Right cardiac atrium (tissue), 5 donors: Measurements from ENCODE around the gene SLC47A2. TPM values are rescaled to one million over a fixed set of nuclear protein-coding genes. Genes with fewer than 3 reads are reported as not detected.

Experiments
- ATAC-seq, 2 donors: fragments of 200-7000 bp; cut with Tn5 transposase; one replicate each; pipeline versions ENCODE4 v1.8.0 to v1.9.1; 2020; ENCODE audit warnings: moderate library complexity in 2 of 2, mild to moderate bottlenecking in 1 of 2
- DNase-seq, 3 donors: peaks; one replicate each; pipeline ENCODE4 v3.0.0-alpha.2; 2020
- H3K27ac ChIP-seq: one replicate; pipeline ENCODE4 v1.5.1; 2013; ENCODE audit warnings: mild to moderate bottlenecking, low read length, control low read depth, moderate library complexity
- H3K27me3 ChIP-seq: one replicate; pipeline ENCODE4 v1.6.1; 2013; ENCODE audit not compliant: control insufficient read depth, insufficient read depth
- H3K4me1 ChIP-seq: one replicate; pipeline ENCODE4 v1.6.1; 2013; ENCODE audit warnings: low read length; ENCODE audit not compliant: control insufficient read depth, insufficient read depth
- H3K4me3 ChIP-seq: one replicate; pipeline ENCODE4 v1.5.1; 2013; ENCODE audit warnings: low read length, control low read depth
- H3K9me3 ChIP-seq: one replicate; pipeline ENCODE4 v1.6.1; 2013; ENCODE audit warnings: low read length; ENCODE audit not compliant: control insufficient read depth
- WGBS: extraction: QIAGEN DNeasy Blood & Tissue Kit; methylation state at CpG from one replicate; pipeline ENCODE4 v1.1.7; 2013; 5-methylcytosine and 5-hydroxymethylcytosine counted together
- intact Hi-C, 4 donors: fragments of 100-400 bp; cut with DNase I; formaldehyde crosslinking; loops; one replicate each; pipeline versions ENCODE4 v1.11.0 to v1.14.0; 2022 to 2023
- polyA plus RNA-seq: library from polyadenylated mRNA; stranded (reverse); fragments of 200-250 nt; gene quantifications from one replicate; pipeline ENCODE4 v1.2.3, GENCODE V29; 2013
- total RNA-seq, 4 donors: library from RNA; stranded (reverse); fragmentation: NEBNext Ultra II Directional; extraction: Animal tissue kit (Norgen Biotek cat#: 25700); gene quantifications; one replicate each; pipeline ENCODE4 v1.2.1, GENCODE V29; 2021
- donor health status: healthy with polysubstance abuse.
- donor health status: DM: no; HTN: yes; CAD: no.
- donor health status: DM: no; HTN: no; CAD: no.
- donor health status: DM: no; HTN: yes; CAD: no; lungs with severe emphysema.
- donor health status: DM: yes; HTN: yes; CAD: no.

The SLC47A2 gene
- total and polyA plus RNA-seq, 5 donors: not detected

GRCh38 chr17:19747159-19747719 is 30.9 kb upstream of the SLC47A2 start:
- DNase-seq (peak in 1 of 3 donors; percentile 11), ATAC-seq (no peak)
- no peak overlapping the region for H3K4me3 ChIP-seq
- 94% methylated on average over 13 of the region's 13 CpGs for WGBS
- H3K4me1 ChIP-seq: no peaks in the 10 kb centered on the region
- intact Hi-C loops: loop anchor here in 1 of 4 donors (10.0 kb wide), 1 partner anchor 72 kb away; no protein-coding TSS in a partner anchor
- H3K9me3 ChIP-seq: no peaks in the 10 kb centered on the region
- no peaks in the 10 kb centered on the region for H3K27me3 ChIP-seq
- H3K27ac ChIP-seq: no peak overlapping the region

- DNase-seq (peak in 1 of 3 donors; percentile 5), ATAC-seq (no peak)
- no peak overlapping the region for H3K27ac ChIP-seq
- intact Hi-C loops: loop anchor here in 1 of 4 donors (10.0 kb wide), 1 partner anchor 72 kb away; no protein-coding TSS in a partner anchor
- no peaks in the 10 kb centered on the region for H3K4me1 ChIP-seq
- H3K4me3 ChIP-seq: no peak overlapping the region
- H3K27me3 ChIP-seq: no peaks in the 10 kb centered on the region
- no peaks in the 10 kb centered on the region for H3K9me3 ChIP-seq
- WGBS: 93% methylated on average over 20 of the region's 20 CpGs
Measured at GRCh38 chr17:19746517-19746916, 30.1 kb upstream of the SLC47A2 start.

- no peak overlapping the region for H3K27ac ChIP-seq
- 19% methylated on average over 50 of the region's 50 CpGs for WGBS
- intact Hi-C loops: loop anchor here in 1 of 4 donors (10.0 kb wide), 1 partner anchor 70 kb away; no protein-coding TSS in a partner anchor
- DNase-seq (peak; percentile 90 to 97 (median 97)), ATAC-seq (peak; percentile 88 to 89)
- no peaks in the 10 kb centered on the region for H3K27me3 ChIP-seq
- H3K4me3 ChIP-seq: peak overlapping the region; percentile 56
- no peaks in the 10 kb centered on the region for H3K4me1 ChIP-seq
- no peaks in the 10 kb centered on the region for H3K9me3 ChIP-seq
Measured at GRCh38 chr17:19744922-19745757, 28.8 kb upstream of the SLC47A2 start.

DNA sequence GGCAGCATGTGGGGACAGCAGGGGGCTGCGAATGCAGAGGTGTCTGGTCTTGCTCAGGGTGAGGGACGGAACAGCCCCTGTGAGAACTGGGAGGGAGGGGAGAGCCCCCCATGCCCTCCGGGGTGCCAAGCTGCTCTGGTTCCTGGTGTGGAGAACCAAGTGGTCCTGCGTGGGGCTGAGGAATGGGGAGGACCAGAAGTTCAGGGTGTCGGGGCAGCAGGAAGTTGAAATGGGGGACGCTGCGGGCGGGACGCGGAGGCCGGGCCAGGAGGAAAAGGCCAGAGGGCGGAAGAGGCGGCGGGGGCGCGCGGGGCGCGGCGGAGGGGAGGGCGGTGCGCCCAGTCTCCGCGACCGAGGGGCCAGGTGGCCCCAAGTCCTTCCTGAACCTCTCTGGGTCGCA is 28.1 kb upstream of the SLC47A2 start:
- Histone ChIP-seq H3K27me3 (no peaks in the 10 kb centered on the region), H3K27ac (no peak overlapping the region), H3K4me1 (no peaks in the 10 kb centered on the region), H3K9me3 (no peaks in the 10 kb centered on the region), H3K4me3 (peak overlapping the region; percentile 56)
- WGBS: 6% methylated on average over 26 of the region's 26 CpGs
- ATAC-seq: peak; percentile 53 to 59
- DNase-seq: peak in 2 of 3 donors; percentile 48 to 72
- intact Hi-C loops: loop anchor here in 1 of 4 donors (10.0 kb wide), 1 partner anchor 70 kb away; no protein-coding TSS in a partner anchor

- no peaks in the 10 kb centered on the region for H3K9me3 ChIP-seq
- no peak for ATAC-seq
- no peaks in the 10 kb centered on the region for H3K27me3 ChIP-seq
- H3K4me3 ChIP-seq: no peak overlapping the region
- H3K4me1 ChIP-seq: no peaks in the 10 kb centered on the region
- WGBS: 93% methylated on average over 34 of the region's 34 CpGs
- peak in 2 of 3 donors; percentile 43 to 55 for DNase-seq
- H3K27ac ChIP-seq: no peak overlapping the region
- intact Hi-C loops: loop anchor here in 1 of 4 donors (10.0 kb wide), 1 partner anchor 69 kb away; no protein-coding TSS in a partner anchor
Measured at GRCh38 chr17:19743101-19744100, 27.0 kb upstream of the SLC47A2 start.

DNA sequence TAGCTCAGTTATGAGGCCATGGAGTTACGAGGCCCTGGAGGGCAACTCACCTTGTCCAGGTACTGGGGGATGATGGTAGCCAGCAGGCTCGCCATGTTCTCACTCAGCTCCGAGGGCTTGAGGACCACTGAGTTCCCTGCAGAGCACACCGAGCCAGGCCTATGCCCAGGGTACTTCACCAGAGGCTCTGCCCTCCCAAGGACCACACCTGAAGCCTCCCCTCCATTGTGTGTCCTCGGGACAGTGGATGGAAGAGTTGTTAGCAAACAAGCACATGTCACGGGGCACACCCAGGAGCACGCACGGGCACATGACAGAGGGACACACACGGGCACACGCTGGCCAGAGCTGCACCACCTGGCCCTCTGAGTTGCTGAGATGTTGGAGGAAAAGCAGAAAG is 26.1 kb upstream of the SLC47A2 start:
- H3K27ac ChIP-seq: no peak overlapping the region
- no peak overlapping the region for H3K4me3 ChIP-seq
- DNase-seq: peak in 1 of 3 donors; percentile 22
- no peaks in the 10 kb centered on the region for H3K4me1 ChIP-seq
- no peak for ATAC-seq
- H3K27me3 ChIP-seq: no peaks in the 10 kb centered on the region
- intact Hi-C loops: loop anchor here in 1 of 4 donors (10.0 kb wide), 1 partner anchor 68 kb away; no protein-coding TSS in a partner anchor
- 94% methylated on average over 10 of the region's 10 CpGs for WGBS
- H3K9me3 ChIP-seq: no peaks in the 10 kb centered on the region

- no peak overlapping the region for H3K27ac ChIP-seq
- H3K9me3 ChIP-seq: no peaks in the 10 kb centered on the region
- ATAC-seq: no peak
- no peaks in the 10 kb centered on the region for H3K27me3 ChIP-seq
- no peaks in the 10 kb centered on the region for H3K4me1 ChIP-seq
- WGBS: 85% methylated on average over 14 of the region's 14 CpGs
- no peak overlapping the region for H3K4me3 ChIP-seq
- intact Hi-C loops: loop anchor here in 1 of 4 donors (10.0 kb wide), 1 partner anchor 67 kb away; no protein-coding TSS in a partner anchor
- no peak for DNase-seq
Measured at GRCh38 chr17:19741832-19742457, 25.6 kb upstream of the SLC47A2 start.

DNA sequence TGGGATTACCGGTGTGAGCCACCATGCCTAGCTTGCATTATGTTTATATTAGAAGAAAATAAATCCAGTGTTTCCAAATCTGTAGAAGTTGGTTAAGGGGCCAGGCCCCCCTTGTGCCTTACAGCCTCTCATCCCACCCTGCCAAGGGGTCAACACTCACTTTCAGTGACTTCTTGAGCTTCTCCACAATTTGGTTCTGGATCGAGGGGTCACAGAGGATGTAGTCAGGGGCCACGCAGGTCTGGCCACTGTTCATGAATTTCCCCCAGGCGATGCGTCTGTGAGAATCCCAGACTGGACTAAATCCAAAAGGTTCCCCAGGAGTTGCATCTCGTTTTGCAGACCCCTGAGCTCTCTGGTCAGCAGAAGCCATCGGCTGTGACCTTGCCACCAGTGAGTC is 24.5 kb upstream of the SLC47A2 start:
- H3K27ac ChIP-seq: no peak overlapping the region
- ATAC-seq: no peak
- H3K27me3 ChIP-seq: no peaks in the 10 kb centered on the region
- intact Hi-C loops: loop anchor here in 1 of 4 donors (10.0 kb wide), 1 partner anchor 66 kb away; no protein-coding TSS in a partner anchor
- WGBS: 83% methylated on average over 7 of the region's 7 CpGs
- no peaks in the 10 kb centered on the region for H3K9me3 ChIP-seq
- no peak overlapping the region for H3K4me3 ChIP-seq
- DNase-seq: no peak
- no peaks in the 10 kb centered on the region for H3K4me1 ChIP-seq

- intact Hi-C loops: loop anchor here in 1 of 4 donors (10.0 kb wide), 1 partner anchor 65 kb away; no protein-coding TSS in a partner anchor
- Histone ChIP-seq H3K4me3 (no peak overlapping the region), H3K27ac (no peak overlapping the region), H3K9me3 (no peaks in the 10 kb centered on the region), H3K4me1 (no peaks in the 10 kb centered on the region), H3K27me3 (no peaks in the 10 kb centered on the region)
- DNase-seq (peak in 1 of 3 donors; percentile 29), ATAC-seq (no peak)
- 89% methylated on average over 26 of the region's 26 CpGs for WGBS
Measured at GRCh38 chr17:19739241-19740201, 23.1 kb upstream of the SLC47A2 start.
